ENCODE data around the gene SPRY1.

The SPRY1 gene

DNA sequence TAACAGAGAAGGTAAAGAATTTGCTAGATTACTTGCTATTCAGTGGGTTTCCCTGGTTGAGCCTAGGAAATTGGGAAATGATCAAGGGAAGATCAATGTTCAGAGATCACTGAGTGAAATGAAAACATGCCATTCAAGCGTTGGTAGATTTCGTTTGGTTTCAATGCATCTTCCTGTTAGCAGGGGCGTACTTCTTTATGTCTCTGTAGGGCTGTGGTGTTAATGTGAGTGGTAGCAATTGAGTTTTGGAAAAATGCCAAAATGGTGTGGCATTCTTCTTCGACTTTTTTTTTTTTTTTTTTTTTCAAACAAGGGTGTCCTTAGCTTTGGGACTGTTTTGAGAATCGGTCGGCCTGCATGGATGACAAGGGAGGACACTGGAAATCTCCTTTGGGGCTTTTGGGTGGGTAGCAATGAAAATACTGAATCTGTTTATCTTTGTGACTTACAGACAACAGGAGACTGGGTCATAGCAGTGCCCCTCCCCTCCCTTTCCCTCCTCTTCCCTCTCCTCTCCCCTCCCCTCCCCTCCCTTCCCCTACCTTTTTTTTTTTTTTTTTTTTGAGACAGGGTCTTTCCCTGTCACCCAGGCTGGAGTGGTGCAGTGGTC is 50.4 kb downstream of the SPRY1 start:
- DNase-seq = no peak

DNA sequence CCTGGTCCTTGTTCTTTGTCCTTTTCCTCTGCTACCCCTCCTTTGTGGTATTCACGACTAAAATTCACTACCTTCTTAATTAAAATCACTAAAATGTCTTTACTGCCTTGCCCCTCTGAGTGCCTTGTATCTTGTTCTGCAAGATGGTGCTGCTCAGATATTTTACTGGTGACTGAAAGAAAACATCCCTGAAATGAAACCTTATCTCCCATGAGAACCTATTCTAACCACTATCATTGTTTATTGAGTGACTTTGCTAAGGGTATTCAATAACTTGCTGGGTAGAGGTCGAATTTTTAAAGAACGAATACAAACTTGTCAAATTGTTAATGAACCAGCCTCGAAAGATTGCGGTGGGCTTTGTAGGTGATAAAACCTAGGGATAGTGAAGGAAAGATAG is 52.8 kb downstream of the SPRY1 start:
- no peak for DNase-seq

DNA sequence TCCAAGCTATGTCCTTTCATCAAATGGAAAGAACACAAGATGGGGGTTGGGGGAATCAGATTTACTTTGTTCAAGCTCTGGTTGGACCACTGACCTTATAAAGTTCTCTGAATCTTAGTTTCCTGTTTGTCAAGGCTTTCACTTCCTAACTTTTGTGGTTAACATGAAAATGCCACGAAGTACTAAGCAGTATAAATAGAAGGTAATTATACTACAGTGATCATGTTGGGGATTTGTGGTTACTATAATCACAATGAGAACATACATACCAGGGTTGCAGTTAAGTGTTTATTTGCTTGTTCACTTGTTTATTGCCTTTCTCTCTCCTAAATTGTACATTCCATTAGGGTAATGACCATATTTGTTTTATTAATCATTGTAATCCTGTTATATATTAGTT is 53.2 kb downstream of the SPRY1 start:
- DNase-seq = no peak

DNA sequence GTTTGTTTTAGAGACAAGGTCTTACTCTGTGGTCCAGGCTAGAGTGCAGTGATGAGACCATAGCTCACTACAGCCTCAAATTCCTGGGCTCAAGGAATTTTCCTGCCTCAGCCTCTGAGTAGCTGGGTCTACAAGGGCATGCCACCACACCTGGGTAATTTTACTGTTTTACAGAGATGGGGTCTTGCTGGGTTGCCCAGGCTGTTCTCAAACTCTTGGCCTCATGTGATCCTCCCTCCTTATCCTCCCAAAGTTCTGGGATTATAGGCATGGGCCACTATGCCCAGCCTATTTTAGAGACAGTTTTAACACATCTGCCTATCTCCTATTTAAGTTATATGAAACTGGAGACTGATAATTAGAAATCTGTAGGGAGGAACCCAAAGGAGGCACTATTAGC is 53.8 kb downstream of the SPRY1 start:
- no peak for DNase-seq

DNA sequence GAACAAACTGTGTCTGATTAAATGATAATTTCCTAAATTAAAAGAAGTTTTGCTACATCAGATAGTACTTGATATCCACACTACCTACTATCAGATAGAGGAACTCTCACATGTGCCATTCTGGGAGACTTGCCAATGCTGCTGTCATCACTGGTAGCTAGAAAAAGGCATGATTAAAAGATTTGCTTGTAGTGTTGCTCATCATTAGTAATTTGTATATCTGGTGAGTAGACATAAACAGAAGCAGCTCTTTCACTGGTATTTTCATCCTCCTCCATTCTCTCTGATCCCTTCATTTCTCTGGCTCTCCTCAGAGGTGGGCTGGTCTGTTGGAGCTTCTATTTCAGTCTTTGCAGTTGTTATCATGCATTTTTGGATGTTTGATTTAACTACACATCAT is 56.0 kb downstream of the SPRY1 start:
- no peak for DNase-seq

DNA sequence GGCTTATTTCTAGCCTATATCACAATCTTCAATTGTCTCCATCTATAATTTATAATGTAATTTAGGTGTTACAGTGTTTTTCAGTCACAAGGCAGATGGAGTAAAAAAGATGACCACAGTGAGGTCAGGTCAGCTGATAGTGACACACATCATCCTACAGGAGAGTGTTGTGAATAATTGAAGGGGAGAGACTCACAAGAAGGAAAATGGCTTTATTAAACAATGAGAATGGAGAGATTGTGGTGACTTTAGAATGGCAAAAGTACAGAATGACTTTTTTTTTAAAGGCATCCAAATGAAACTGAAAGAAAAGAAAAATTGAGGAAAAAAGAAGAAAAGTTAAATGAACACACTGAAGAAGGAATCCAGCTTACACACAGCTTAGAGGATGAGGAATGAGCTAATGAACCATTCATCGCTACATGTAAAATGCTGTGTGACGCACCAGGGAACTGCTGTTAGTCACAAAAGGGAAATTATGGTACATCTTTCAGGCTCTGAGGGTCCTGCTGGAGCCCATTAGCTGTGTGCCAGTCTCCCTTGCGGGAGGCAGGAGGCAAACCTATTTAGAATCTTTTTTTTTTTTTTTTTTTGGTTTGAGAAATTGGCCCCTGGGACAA is 56.6 kb downstream of the SPRY1 start:
- no peak for DNase-seq
